ENCODE measurements around the gene VCP.

VCP gene

GRCh38 chr9:35072461-35073278 lies at the start of gene VCP:
TSS of gene VCP (minus strand) at chr9:35072625. CDS start at chr9:35072353, 272 bp downstream.
- TF ChIP-seq POLR2AphosphoS5 (IDR thresholded peaks at IDR 0.05; ENCODE audit: borderline replicate concordance, low read depth, low read length): peak; percentile 97
- no peak for TF ChIP-seq EZH2 (IDR thresholded peaks at IDR 0.05)
- H3K4me3 ChIP-seq: peak within 1 kb of the TSS; percentile 95
- H3K27ac ChIP-seq: peak within 1 kb of the TSS; percentile 98
- peak within 1 kb of the TSS; percentile 89 for H3K9ac ChIP-seq (ENCODE audit: insufficient read length)
- H3K9me3 ChIP-seq (ENCODE audit: low read depth, low read length): no peaks in the 10 kb centered on the region
- peaks cover 64% of the 10 kb centered on the region for H3K36me3 ChIP-seq (ENCODE audit: insufficient read depth, low read length)
- DNase-seq (ENCODE audit: low read depth, low spot score): peak; percentile 97

GRCh38 chr9:35116898-35117551 lies 44.6 kb upstream of the VCP start:
- Histone ChIP-seq H3K27ac (no peak overlapping the region), H3K9me3 (ENCODE audit: low read depth, low read length) (no peaks in the 10 kb centered on the region), H3K36me3 (ENCODE audit: insufficient read depth, low read length) (no peaks in the 10 kb centered on the region), H3K9ac (ENCODE audit: insufficient read length) (peak overlapping the region; percentile 51), H3K4me3 (peak overlapping the region; percentile 85)
- TF ChIP-seq EZH2 (IDR thresholded peaks at IDR 0.05) (no peak), FOXP2 (optimal IDR thresholded peaks at IDR 0.05; ENCODE audit: control extremely low read depth, extremely low read length, insufficient read depth) (no peak), POLR2AphosphoS5 (IDR thresholded peaks at IDR 0.05; ENCODE audit: borderline replicate concordance, low read depth, low read length) (no peak)
- peak; percentile 87 for DNase-seq (ENCODE audit: low read depth, low spot score)

DNA sequence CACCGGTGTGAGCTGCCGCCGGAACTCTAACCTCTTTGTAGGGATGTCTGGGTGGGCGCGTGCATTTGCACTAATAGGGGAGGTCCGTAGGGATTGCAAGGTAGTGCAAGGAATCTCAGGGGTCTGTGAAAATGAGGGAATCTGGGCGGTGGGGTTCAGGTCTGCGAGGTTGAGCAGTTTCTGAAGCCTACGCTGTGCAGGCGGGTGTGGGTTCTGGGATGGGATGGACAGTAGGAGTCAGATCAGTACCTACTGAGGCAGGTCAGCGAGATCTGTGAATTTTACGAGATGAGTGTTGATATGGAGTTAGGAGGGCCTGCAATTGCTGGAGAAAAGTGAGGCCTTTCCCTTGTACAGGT lies 44.1 kb upstream of the VCP start:
- Histone ChIP-seq H3K27ac (peak overlapping the region; percentile 50; the same call in 1 of the 2 replicates), H3K9me3 (ENCODE audit: low read depth, low read length) (no peaks in the 10 kb centered on the region), H3K36me3 (ENCODE audit: insufficient read depth, low read length) (no peaks in the 10 kb centered on the region), H3K4me3 (peak overlapping the region; percentile 85), H3K9ac (ENCODE audit: insufficient read length) (no peak overlapping the region)
- no peak for DNase-seq (ENCODE audit: low read depth, low spot score)
- TF ChIP-seq EZH2 (IDR thresholded peaks at IDR 0.05) (no peak), FOXP2 (optimal IDR thresholded peaks at IDR 0.05; ENCODE audit: control extremely low read depth, extremely low read length, insufficient read depth) (no peak), POLR2AphosphoS5 (IDR thresholded peaks at IDR 0.05; ENCODE audit: borderline replicate concordance, low read depth, low read length) (no peak)

GRCh38 chr9:35115680-35116538 lies 43.5 kb upstream of the VCP start, which contains the start of gene ATOSB:
TSS of gene ATOSB (minus strand) at chr9:35115862. CDS start at chr9:35108274, 7,588 bp downstream.
- no peak within 1 kb of the TSS for H3K9ac ChIP-seq (ENCODE audit: insufficient read length)
- no peak for TF ChIP-seq EZH2 (IDR thresholded peaks at IDR 0.05)
- TF ChIP-seq FOXP2 (optimal IDR thresholded peaks at IDR 0.05; ENCODE audit: control extremely low read depth, extremely low read length, insufficient read depth): peak; percentile 44
- no peak for TF ChIP-seq POLR2AphosphoS5 (IDR thresholded peaks at IDR 0.05; ENCODE audit: borderline replicate concordance, low read depth, low read length)
- no peaks in the 10 kb centered on the region for H3K9me3 ChIP-seq (ENCODE audit: low read depth, low read length)
- H3K27ac ChIP-seq: peak within 1 kb of the TSS; percentile 88
- DNase-seq (ENCODE audit: low read depth, low spot score): peak; percentile 88
- H3K36me3 ChIP-seq (ENCODE audit: insufficient read depth, low read length): no peaks in the 10 kb centered on the region
- peak within 1 kb of the TSS; percentile 85 for H3K4me3 ChIP-seq

GRCh38 chr9:35114840-35115628 lies 42.6 kb upstream of the VCP start:
- TF ChIP-seq EZH2 (IDR thresholded peaks at IDR 0.05) (no peak), POLR2AphosphoS5 (IDR thresholded peaks at IDR 0.05; ENCODE audit: borderline replicate concordance, low read depth, low read length) (no peak), FOXP2 (optimal IDR thresholded peaks at IDR 0.05; ENCODE audit: control extremely low read depth, extremely low read length, insufficient read depth) (no peak)
- H3K36me3 ChIP-seq (ENCODE audit: insufficient read depth, low read length): no peaks in the 10 kb centered on the region
- peak overlapping the region; percentile 88; the same call in 1 of the 2 replicates for H3K27ac ChIP-seq
- no peak for DNase-seq (ENCODE audit: low read depth, low spot score)
- H3K9me3 ChIP-seq (ENCODE audit: low read depth, low read length): no peaks in the 10 kb centered on the region
- H3K4me3 ChIP-seq: peak overlapping the region; percentile 85
- no peak overlapping the region for H3K9ac ChIP-seq (ENCODE audit: insufficient read length)

DNA sequence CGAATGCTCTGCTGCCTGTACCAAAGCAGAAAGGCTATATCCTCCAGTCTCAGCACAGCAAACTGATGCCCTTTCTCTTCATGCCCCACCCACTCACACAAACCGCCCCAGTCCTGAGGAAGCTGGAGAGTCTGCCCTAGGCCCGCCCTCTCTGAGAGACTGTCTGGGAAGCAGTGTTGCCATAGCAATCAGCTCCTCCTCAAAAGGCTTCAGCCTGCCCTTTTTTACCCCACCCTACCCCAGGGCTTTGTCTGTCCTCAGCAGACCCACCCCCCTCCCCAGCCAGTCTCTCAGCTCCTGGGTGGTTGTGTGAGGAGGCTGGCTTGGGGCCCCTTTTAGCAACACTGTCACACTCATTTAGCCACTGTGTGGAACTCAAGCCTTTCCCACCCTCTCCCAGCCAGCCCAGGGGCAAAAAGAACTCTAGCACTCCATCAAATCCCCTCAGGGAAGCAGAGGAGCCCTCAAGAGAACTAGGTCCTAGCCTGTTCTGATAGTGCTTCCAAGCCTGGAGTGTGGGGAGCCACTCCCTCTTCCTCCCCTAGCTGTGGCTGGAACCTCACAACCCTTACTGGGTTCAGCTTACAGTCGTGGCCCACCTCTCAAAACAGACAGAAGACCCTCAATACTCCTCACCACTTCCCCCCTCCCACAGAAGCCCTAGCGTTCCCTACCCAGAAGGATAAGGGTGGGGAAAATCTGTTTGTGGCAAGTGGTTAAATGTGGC lies 41.9 kb upstream of the VCP start:
- TF ChIP-seq FOXP2 (optimal IDR thresholded peaks at IDR 0.05; ENCODE audit: control extremely low read depth, extremely low read length, insufficient read depth) (peak; percentile 71), POLR2AphosphoS5 (IDR thresholded peaks at IDR 0.05; ENCODE audit: borderline replicate concordance, low read depth, low read length) (peak; percentile 46; the same call in 1 of the 2 replicates), EZH2 (IDR thresholded peaks at IDR 0.05) (no peak)
- Histone ChIP-seq H3K9me3 (ENCODE audit: low read depth, low read length) (no peaks in the 10 kb centered on the region), H3K9ac (ENCODE audit: insufficient read length) (no peak overlapping the region), H3K36me3 (ENCODE audit: insufficient read depth, low read length) (no peaks in the 10 kb centered on the region), H3K4me3 (peak overlapping the region; percentile 85), H3K27ac (peak overlapping the region; percentile 88)
- DNase-seq (ENCODE audit: low read depth, low spot score): peak; percentile 88
